HG02588 (cell line): Measurements from ENCODE around the gene SFXN5.
"Not testable (repeated sequence)": the region's sequence is repeated elsewhere in the genome, so short reads cannot be mapped to it uniquely, and the experiment has no call there.

Source experiments
- ATAC-seq: cut with Tn5 transposase; IDR thresholded peaks from one replicate; pipeline ENCODE4 v1.9.1; 2021; ENCODE audit warnings: mild to moderate bottlenecking, moderate library complexity; ENCODE audit not compliant: unreplicated experiment

The SFXN5 gene

GRCh38 chr2:72914589-72915319 lies 156.8 kb downstream of the SFXN5 start:
- ATAC-seq, result no peak

GRCh38 chr2:72914206-72914559 lies 157.3 kb downstream of the SFXN5 start:
- ATAC-seq, result no peak

- ATAC-seq, result no peak
These were observed 157.9 kb downstream of the SFXN5 start for GRCh38 chr2:72913486-72914205.

- no peak for ATAC-seq
These were observed 160.3 kb downstream of the SFXN5 start for GRCh38 chr2:72911256-72911655.

GRCh38 chr2:72908741-72909140 lies 162.8 kb downstream of the SFXN5 start:
- no peak for ATAC-seq

- ATAC-seq, result not testable (repeated sequence)
These were observed 164.1 kb downstream of the SFXN5 start for GRCh38 chr2:72907369-72907768.

- ATAC-seq, result no peak
These were observed 170.1 kb downstream of the SFXN5 start for GRCh38 chr2:72901426-72901825.

- ATAC-seq, result no peak
These were observed 171.2 kb downstream of the SFXN5 start for GRCh38 chr2:72900191-72900825.

- no peak for ATAC-seq
These were observed 173.0 kb downstream of the SFXN5 start for GRCh38 chr2:72898585-72898906.

GRCh38 chr2:72897785-72898584 lies 173.5 kb downstream of the SFXN5 start:
- no peak for ATAC-seq

- no peak for ATAC-seq
These were observed 175.1 kb downstream of the SFXN5 start for GRCh38 chr2:72896446-72896845.

- no peak for ATAC-seq
These were observed 175.7 kb downstream of the SFXN5 start for GRCh38 chr2:72895759-72896281.

GRCh38 chr2:72895154-72895553 lies 176.4 kb downstream of the SFXN5 start:
- no peak for ATAC-seq

GRCh38 chr2:72894514-72894913 lies 177.0 kb downstream of the SFXN5 start:
- no peak for ATAC-seq

GRCh38 chr2:72893594-72894319 lies 177.8 kb downstream of the SFXN5 start:
- ATAC-seq, result peak; percentile 59

GRCh38 chr2:72892506-72893173 lies 178.9 kb downstream of the SFXN5 start:
- peak; percentile 53 for ATAC-seq
